ENCODE measurements around the gene PDE11A. TPM values are rescaled to one million over a fixed set of nuclear protein-coding genes. Genes with fewer than 3 reads are reported as not detected.

PDE11A gene
- total RNA-seq, 6 experiments from 2014 or later: 1.2 to 9.4 (median 6.3) TPM

DNA sequence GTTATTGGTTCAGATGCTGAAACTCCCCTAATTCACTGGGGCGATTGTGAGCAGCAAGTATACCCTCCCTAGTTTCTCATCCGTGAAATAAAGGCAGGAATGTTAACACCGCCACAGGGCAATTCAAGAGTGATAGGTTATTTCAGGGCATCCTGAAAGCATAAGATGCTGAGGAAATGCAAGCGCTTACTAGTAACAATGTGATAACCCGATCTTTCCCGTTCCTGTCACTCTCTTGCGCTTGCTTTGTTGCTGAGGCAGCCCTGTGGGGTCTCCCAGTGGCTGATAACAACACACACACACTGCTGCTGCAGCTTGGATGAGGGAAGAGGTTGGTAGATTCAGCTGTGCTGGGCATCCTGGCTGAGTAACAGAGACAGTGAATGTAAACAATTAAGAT lies 420.7 kb downstream of the PDE11A start:
- intact Hi-C loops (cut with DNase I): no loop called here
- no peaks in the 10 kb centered on the region for H3K27me3 ChIP-seq
- H3K4me3 ChIP-seq: no peak overlapping the region
- TF ChIP-seq, protein P1, sequence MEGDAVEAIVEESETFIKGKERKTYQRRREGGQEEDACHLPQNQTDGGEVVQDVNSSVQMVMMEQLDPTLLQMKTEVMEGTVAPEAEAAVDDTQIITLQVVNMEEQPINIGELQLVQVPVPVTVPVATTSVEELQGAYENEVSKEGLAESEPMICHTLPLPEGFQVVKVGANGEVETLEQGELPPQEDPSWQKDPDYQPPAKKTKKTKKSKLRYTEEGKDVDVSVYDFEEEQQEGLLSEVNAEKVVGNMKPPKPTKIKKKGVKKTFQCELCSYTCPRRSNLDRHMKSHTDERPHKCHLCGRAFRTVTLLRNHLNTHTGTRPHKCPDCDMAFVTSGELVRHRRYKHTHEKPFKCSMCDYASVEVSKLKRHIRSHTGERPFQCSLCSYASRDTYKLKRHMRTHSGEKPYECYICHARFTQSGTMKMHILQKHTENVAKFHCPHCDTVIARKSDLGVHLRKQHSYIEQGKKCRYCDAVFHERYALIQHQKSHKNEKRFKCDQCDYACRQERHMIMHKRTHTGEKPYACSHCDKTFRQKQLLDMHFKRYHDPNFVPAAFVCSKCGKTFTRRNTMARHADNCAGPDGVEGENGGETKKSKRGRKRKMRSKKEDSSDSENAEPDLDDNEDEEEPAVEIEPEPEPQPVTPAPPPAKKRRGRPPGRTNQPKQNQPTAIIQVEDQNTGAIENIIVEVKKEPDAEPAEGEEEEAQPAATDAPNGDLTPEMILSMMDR (IDR thresholded peaks at IDR 0.05): no peak
- TF ChIP-seq POLR2A (IDR thresholded peaks at IDR 0.05): no peak
- no peaks in the 10 kb centered on the region for H3K36me3 ChIP-seq
- no peaks in the 10 kb centered on the region for H3K9me3 ChIP-seq
- DNase-seq: no peak
- no peak overlapping the region for H3K27ac ChIP-seq
- peak; percentile 63 to 87 (median 70) for ATAC-seq
- no peaks in the 10 kb centered on the region for H3K4me1 ChIP-seq
- 53% methylated on average over 7 of the region's 7 CpGs for whole genome bisulfite sequencing (ENCODE audit: insufficient coverage, low coverage, low lambda C conversion rate, missing lambda C conversion rate)

DNA sequence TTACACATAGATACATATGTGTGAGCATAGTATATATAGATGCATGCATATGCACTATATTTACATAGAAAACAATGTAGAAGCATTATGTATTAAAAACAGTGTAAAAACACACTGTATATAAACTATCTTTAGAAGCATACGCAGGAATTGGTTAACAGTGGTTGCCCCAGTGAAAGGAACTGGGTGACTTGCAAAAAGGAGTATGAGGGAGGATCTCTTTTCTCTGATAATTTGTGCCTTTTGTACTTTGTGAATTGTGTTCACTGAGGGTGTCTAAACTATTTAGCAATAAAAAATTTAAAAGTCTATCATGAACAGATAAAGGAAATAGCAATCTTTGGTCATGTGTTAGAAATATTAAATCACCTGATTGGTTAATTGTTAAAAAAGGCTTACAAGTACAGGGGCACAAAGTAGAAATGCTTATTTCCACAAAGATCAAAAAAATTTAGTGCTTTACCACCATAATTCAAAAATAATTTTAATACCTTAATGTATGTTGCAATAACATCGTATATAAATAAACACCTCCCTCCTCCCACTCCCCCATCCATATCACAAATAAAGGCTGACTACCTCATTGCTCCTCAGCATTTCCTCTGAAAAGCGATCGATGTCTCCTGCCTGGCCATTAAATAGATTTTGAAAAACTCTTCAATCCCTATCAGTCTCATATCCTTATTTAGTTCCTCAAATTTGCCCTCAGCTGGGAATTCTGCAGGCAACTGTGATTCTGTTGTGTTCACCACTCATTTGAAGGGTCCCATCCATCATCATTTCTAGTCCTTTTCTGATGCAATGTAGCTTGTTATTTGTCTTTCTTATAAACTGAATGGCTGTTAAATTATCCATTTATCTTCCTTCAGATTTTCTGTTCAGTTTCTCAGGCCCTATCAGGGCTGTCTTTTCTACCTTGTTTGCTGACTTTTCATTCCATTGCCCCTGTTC lies 422.7 kb downstream of the PDE11A start:
- Histone ChIP-seq H3K27me3 (no peaks in the 10 kb centered on the region), H3K27ac (no peak overlapping the region), H3K4me3 (no peak overlapping the region), H3K36me3 (no peaks in the 10 kb centered on the region), H3K9me3 (no peaks in the 10 kb centered on the region), H3K4me1 (no peaks in the 10 kb centered on the region)
- no peak for TF ChIP-seq POLR2A (IDR thresholded peaks at IDR 0.05)
- TF ChIP-seq, protein P1 (IDR thresholded peaks at IDR 0.05): no peak
- no peak for ATAC-seq
- no peak for DNase-seq
- intact Hi-C loops (cut with DNase I): no loop called here
- WGBS (ENCODE audit: insufficient coverage, low coverage, low lambda C conversion rate, missing lambda C conversion rate): 44% methylated on average over 4 of the region's 4 CpGs

DNA sequence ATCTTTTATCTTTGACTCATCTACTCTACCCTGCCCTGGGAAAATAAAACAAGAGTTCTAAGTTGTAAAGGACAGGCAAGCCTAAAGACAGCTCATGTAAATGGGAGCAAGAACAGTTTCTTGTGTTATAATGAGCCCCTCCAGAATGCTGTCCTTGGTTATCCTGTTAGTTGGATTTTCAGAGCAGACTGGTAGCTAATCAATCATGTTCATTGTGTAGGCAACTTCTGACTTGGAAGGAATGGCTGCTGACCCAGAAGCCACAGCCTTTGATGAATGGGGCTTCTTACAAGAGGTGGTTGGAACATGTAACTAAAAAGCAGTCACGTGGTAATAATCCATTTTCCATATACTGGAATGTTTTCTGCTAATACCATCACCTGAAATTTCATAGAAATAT lies 425.8 kb downstream of the PDE11A start:
- no peak for ATAC-seq
- no peak overlapping the region for H3K27ac ChIP-seq
- 75% methylated on average over 1 of the region's 1 CpG for WGBS (ENCODE audit: insufficient coverage, low coverage, low lambda C conversion rate, missing lambda C conversion rate)

DNA sequence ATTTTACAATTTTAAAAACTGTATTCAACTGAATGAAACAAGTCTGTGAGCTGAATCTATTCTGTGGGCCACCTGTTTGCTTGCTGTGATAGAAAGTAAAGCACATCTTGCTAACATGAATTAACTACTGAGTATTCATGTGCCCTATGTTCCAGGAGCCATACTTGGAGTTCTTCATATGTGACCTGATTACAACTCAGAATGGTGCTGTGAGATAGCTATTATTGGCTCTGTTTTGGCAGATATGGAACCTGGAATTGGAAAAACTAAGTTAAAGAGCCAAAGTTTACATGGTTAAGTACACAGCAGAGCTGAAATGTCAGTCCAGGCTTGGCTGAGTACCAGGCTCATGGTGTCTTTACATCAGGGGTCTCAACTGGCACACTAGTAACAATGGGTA lies 426.3 kb downstream of the PDE11A start:
- Histone ChIP-seq H3K9me3 (no peaks in the 10 kb centered on the region), H3K36me3 (no peaks in the 10 kb centered on the region), H3K27me3 (no peaks in the 10 kb centered on the region), H3K4me3 (no peak overlapping the region), H3K27ac (no peak overlapping the region), H3K4me1 (no peaks in the 10 kb centered on the region)
- intact Hi-C loops (cut with DNase I): no loop called here
- TF ChIP-seq, protein P1 (IDR thresholded peaks at IDR 0.05): no peak
- TF ChIP-seq POLR2A (IDR thresholded peaks at IDR 0.05): no peak
- ATAC-seq (no peak), DNase-seq (no peak)

More for the DNA sequence above, 425.8 kb downstream of the PDE11A start:
- Histone ChIP-seq H3K4me1 (no peaks in the 10 kb centered on the region), H3K36me3 (no peaks in the 10 kb centered on the region), H3K27me3 (no peaks in the 10 kb centered on the region), H3K4me3 (no peak overlapping the region), H3K9me3 (no peaks in the 10 kb centered on the region)
- DNase-seq: no peak
- intact Hi-C loops (cut with DNase I): no loop called here
- no peak for TF ChIP-seq POLR2A (IDR thresholded peaks at IDR 0.05)
- TF ChIP-seq, protein P1 (IDR thresholded peaks at IDR 0.05): no peak
